NCI-H2171 (cell line): ENCODE measurements around the gene LMAN1L.
"Not testable (repeated sequence)": the region's sequence is repeated elsewhere in the genome, so short reads cannot be mapped to it uniquely, and the experiment has no call there.

Source experiments
- DNase-seq: peaks from one replicate; lab custom pipeline; 2025; lab: John Stamatoyannopoulos, UW

LMAN1L gene

DNA sequence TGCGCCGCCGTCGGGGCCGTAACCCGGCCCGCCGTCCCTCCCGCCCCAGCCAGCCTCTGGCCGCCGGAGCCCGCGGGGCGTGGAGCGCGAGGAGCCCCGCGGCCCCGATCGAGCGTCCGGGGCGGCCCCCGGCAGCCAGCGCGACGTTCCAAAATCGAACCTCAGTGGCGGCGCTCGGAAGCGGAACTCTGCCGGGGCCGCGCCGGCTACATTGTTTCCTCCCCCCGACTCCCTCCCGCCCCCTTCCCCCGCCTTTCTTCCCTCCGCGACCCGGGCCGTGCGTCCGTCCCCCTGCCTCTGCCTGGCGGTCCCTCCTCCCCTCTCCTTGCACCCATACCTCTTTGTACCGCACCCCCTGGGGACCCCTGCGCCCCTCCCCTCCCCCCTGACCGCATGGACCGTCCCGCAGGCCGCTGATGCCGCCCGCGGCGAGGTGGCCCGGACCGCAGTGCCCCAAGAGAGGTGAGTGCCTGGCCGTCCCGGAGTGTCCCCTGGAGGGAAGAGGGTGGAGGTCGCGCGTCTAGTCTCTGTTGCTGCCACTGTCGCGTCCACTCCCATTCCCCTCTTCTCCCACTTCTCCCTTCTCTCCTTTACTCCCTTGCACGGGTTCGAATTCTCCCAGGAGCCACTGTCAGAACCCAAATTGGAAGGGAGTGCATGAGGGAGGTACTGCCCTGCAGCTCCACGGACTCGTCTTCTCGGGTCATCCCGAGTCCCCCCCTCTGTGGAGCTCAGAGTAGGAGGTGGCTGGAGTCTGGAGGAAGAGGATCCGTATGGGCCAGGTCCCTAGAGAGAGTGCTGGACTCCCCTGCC, 30.2 kb upstream of the LMAN1L start:
- DNase-seq: no peak

DNA sequence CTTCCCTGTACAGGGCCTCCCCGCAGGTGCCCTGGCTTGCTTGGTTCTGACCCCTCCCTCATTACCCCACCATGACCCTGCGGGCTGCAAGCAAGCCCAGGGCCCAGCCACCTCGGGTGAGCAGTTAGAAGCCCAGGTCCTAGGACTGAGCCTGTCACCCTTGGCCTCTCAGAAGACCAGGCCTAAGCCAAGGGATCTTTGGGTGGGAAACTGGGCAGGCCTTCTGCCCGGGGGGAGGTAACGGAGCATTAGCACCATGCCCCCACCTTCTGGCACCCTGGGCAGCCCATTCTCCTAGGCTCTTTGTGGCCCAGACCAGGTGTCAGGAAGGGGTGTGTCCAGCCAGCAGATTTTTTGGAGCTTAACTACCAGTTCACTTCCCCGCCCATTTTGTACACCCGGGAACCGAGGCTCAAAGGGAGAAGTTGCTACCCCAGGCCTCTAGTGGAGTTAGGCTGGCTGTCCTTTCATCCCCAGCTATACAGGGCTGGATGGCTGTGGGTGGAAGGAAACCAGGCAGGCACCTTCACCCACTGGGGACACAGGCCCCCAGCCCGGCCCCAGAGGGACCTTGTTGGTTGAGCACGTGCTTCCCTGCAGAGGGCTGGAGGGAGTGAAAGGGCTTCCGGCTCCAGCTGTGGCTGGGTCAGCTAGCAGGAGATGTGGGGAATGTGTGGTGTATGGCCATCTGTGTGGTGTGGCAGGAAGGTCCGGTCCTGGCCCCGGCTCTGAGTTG, 29.4 kb upstream of the LMAN1L start:
- no peak for DNase-seq

DNA sequence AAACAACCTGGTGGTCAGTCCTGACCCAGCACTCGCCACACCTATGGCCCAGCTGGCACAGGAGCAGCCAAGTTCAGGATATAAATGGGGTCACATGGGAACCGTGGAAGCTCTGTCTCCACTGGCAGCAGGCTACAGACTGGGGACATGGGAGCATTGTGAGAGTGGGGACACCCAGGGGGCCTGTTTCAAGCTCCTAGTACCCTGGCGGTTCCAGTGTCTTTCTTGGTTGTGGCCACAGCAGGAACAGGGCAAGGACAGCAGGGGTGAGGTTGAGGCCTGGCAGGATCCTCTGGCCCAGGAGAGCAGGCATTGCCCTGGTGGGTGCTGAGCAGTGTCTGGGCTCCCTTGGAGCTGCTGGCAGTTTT, 28.8 kb upstream of the LMAN1L start:
- DNase-seq: no peak

DNA sequence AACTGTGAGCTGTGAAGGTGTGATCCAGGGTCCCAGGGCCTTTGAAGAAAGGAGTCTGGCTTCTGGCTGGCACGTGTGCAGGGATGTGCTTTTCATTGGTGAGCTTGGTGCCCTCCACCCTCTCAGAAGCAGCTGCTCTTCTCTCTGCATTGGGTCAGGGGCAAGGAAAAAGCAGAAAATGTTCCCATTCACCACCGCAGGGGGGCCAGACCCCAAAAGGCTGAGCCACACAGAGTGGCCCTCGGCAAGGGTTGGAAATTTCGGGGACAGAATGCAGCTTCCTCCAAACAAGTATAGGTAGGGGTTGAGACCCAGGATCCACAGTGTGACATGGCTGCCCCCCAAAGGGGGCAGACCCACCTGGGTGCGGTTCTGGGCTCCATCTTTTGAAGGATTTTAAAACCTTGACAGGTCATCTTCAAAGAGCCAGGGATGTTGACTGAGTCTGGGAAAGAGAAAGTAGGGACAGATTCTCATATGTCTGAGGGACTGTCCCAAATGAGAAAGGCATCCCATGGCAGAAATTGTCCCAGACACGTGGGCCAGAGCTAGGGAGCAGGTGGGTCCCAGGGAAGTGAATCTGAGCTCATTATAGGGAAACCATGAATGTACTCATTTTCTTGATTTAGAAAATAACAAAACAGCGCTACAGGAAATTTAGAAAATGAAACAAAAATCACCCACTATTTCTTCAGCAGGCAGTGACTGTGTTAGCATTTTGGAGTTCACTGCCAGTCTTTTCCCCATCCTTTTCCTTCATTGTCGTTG, 28.0 kb upstream of the LMAN1L start:
- DNase-seq: no peak

DNA sequence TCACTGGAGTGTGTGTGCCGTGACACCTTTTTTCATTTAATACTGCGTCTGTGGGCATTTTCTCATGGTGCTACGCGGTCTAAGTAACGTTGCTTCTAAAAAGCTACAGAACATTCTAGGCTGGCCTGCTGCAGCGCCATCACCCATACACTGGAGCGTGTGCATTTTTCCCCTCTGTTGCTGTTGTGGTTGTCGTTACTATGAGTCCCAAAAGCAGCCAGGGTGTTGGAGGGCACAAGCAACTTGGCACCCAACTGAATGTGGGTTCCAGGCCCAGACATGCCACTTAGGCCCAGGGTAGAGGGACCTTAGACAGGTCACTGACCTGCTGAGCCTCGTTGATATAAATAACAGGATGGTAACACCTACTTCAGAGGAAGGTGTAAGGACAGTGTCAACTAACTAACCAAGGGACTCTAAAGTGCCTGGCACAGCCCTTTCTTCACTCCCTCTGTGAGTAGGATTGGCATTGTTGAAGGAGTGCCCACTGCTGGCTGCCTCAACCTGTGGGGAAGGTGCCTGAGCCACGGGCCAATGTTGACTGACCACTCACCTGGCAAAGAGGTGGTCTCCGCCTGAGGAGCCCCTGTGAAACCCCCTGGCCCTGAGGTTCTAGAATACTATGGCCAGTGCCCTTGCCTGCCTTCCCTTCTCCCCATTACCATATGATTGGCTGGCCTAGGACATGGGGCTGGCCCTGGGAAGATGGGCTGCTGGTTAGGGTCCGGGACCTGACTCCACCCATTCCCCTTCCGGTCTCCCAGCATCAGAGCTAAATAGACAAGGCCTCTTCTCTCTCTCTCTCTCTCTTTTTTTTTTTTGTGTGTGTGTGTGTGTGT, 27.2 kb upstream of the LMAN1L start:
- DNase-seq: no peak

DNA sequence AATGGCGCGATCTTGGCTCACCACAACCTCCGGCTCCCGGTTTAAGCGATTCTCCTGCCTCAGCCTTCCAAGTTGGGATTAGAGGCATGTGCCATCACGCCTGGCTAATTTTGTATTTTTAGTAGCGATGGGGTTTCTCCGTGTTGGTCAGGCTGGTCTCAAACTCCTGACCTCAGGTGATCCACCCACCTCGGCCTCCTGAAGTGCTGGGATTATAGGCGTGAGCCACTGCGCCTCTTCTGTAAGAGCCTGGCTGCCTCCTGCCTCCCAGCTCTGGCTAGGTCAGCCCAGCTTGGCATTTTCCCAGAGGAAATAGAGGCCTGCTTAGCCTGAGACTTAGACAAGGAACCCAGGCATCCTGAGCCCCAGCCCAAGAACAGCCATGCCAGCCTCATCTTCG, 26.6 kb upstream of the LMAN1L start:
- DNase-seq: not testable (repeated sequence)

DNA sequence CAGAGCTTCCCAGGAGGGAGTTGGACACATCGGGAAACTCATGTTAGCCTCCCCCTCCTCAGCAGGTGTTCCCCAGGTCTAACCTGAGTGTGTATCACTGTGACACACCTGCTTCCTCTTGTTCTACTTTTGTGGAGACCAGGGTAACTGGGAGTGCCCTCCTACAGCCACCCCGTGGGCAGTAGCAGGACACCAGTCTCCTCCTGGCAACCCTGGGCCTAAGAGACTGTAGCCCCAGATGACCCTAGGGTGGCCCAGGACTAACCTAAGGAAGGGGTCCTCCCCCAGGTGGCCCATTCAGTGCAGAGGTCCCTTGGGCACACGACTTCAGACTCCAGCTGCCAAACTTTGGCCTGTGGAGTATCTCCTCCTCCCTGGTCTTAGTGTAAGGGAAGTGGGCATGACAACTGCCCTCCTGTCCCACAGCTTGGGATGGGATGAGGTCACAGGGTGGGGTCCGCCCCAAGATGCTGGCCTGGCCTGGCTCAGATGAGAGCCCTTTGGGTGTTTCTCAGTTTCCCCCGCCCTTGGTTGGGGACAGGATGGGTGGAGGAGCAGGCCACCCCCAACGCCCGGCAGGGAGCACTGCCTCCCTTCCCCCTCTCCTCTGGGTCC, 26.0 kb upstream of the LMAN1L start:
- DNase-seq: no peak

DNA sequence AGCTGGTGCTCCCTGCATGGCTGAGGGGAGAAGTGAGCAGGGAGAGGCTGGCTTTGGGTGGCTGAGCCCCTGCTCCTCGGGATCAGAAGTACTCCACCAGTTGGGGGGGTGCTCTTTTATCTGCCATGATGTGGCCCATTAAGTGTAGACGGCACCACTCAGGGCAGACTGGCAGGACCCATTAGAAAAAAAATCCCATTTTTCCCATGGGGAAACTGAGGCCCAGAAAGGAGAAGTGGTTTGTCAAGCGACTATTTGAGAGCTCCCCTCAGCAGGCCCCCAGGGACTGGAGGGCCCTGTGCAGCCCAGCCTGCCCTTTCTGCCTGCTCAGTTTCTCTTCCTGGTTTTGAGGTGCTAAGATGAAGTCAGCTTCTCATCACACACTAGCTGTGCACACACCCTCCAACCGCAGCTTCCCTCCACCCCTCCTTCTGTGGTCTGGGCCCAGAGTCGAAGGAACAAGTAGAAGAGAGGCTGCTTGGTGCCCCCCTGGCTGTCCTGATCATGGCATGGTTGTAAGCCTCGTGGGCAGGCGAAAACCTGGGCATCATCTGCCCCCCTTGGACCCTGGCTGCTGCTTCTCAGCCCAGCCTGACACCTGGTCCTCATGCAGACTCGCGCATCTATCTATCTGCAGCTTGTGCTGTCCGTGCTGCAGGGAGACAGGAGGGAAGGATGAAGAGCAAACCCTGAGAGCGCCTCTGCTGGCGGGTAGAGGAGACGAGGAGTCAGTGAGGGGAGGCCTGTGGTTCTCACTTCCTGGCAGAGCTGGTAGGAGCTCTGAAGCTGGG, 25.2 kb upstream of the LMAN1L start:
- DNase-seq: no peak

DNA sequence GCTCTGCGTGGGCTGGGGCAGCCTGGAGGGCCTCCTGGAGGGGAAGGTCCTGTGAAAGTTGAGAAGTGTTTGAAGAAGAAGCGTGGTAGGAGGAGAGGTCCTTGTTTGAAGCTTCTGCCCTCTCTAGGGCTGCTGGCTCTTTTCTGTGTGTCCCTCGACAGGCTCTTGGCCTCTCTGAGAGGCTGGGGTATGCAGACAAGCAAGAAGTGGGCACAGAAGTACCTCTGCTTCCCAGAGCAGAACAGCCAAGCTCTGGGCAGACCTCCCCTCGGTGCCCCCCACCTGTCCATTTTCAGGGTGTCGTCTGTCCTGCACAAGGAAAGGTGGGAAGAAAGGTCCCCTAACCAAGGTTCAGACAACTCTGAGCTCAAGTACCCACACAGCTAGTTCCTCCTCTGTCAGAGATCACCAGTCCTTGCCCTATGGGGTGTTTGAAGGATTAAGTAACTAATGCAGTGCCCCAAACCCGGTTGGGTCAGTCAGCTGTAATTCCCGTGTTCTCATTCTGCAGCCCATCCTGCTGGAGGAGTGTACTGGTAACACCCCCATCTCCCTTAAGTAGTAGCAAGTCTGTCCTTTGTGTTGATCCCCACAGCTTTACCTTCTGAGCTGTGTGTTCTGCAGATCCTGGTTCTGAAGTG, 24.5 kb upstream of the LMAN1L start:
- DNase-seq: no peak

DNA sequence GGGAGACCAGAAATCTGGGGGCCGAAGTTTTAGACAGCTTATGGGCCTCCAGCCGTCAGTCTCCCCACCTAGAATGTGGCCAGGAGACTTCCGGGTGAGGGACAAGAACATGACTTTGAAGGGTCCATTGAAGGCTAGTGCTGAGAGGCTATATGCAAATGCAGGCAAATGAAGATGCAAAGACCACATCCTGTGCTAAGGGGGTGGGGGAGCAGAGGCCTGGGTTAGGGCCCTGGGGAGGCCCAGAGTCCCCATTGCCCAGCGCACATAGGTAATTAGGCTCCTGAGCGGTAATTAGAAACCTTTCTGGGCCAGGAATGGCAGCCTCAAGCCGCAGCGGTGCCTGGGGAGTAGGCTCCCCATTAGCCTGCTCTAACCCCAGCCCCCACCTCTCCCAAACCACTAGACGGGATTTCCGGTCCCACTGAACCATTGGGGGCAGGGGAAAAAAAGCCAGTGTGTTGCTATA, 23.9 kb upstream of the LMAN1L start:
- no peak for DNase-seq

DNA sequence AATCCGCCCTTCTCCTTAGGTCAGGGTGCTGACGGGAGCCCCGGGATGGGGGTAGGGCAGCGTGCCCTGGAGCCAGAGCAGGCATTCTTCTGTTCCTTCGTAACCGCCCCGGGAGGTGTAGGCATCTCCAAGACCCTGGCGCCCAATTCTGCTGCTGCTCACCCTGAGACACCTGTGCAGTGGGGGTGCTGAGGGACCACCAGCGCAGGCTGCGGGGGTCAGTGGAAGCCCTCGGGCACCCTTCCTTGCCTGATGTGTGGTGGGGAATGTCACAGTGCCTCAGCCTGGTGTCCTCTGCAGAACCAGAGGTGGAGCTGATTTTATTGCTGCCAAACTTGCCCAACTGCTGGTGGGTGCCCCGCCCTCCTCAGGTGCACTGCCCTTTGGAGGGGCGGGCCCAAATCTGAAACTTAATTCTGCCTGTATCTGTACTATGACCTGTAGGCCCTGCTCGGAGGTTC, 23.4 kb upstream of the LMAN1L start:
- no peak for DNase-seq

DNA sequence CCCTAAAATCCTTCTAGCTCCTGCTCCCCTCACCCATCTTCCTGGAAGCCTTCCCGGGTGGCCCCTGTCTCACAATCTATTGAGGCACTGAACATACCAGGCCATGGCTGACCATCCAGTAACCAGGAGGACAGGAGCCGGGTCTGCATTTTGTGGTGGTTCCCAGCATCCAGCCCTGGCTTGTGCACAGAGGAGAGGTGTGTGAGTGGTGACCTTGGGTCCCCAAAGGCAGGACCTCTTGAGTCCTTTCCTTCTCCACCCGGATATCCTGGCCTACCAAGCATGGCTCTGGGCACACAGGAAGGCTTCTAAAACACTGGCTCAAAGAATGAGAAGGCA, 22.9 kb upstream of the LMAN1L start:
- DNase-seq: no peak

DNA sequence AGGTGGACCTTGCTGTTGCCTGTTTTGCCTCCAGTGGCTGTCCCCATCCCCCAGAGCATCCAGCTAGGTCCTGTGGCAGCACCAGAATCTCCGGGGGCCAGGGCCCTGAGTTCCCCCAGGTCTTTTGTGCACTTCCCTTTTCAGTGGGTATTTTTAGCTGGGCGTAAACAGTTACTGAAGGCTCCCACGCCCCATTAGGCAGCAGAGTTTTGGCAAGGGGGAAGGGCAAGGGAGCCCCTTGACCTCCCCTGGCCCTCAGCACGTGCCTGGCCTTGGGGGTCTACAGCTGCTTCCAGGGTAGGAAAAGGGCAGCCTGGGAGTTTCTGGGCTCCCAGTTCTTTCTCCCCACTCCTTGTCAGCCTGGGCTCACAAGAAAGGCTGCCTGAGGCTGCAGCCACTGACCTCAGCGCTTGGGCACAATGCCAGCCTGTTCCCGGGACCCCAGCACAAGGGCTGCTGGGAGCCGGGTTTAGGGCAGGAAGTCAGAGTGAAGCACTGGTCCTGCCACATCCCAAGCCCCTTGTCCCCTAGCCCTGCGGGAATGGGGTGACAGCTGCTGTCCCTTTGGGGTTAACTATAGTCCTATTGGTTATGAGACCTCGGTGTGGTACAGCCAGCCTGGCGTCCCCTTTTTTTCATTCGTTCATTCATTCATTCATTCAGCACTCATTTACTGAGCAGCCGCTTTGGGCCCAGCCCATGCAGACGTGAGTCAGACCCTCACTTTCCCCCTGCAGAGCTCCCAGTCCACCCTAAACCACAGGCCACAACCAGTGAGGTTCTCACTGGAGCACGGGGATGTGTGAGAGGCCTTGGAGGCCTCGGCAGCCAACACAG, 22.3 kb upstream of the LMAN1L start:
- no peak for DNase-seq

DNA sequence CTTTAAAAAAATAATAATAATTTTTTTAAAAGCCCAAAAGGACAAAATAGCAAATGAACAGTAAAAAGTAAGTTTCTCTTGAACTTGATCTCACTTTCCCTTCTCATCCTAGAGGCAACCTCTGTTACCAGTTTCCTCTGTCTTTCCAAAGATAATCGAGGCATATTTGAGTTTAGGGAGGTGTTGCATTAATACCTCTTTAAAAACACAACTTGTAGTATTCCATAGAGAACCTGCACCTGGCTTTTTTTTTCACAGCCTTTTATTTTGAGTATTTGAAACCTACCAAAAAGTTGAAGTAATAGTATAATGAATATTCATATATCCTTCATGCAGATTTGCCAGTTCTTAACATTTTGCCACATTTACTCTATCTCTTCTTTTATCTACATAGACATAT, 21.6 kb upstream of the LMAN1L start:
- DNase-seq: no peak

DNA sequence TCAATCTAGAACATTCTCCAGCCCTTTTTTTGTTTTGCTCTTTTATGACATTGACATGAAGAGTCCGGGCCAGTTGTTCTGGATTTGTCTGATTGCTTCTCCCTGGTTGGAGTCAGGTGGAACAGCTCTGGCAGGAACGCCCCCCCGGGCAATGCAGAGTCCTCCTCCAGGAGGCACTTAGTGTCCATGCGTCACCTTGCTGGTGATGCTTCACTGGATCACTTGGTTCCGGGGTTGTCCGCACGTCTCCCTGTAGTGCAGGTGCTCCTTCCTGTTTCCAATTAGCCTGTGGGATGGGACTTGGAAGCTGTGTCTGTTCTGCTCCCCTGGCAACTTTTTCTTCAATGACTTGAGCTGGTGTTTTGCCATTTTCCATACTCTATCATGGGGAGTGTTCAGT, 21.0 kb upstream of the LMAN1L start:
- DNase-seq: no peak

DNA sequence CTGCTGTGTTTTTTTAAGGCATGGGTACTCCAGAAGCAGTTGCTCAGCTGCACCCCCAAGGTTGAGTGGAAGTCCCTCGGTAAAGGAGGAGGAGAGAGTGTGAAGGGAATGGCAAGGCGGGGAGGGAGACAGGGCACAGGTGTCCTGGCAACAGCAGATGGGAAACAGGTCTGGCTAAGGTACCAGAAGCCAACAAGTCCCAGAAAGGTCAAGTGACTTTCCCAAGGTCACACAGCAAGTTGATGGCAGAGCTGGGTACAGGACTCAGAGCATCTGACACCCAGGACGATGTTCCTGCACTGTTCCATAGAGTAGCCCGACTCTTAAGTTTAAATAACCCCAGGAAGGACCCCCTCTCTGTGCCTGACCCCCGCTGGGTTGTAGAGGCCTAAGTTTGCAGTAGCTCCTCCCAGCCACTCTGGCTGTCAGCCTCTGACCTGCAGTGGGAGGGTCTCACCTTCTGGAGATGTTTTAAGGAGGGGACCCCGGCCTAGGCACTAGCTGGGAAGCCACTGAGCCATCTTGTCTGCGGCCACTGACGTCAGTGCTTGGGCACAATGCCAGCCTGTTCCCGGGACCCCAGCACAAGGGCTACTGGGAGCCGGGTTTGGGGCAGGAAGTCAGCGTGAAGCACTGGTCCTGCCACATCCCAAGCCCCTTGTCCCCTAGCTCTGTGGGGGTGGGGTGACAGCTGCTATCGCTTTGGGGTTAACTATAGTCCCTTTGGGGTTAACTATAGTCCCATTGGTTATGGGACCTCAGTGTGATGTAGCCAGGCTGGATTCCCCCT, 20.2 kb upstream of the LMAN1L start:
- DNase-seq: no peak

DNA sequence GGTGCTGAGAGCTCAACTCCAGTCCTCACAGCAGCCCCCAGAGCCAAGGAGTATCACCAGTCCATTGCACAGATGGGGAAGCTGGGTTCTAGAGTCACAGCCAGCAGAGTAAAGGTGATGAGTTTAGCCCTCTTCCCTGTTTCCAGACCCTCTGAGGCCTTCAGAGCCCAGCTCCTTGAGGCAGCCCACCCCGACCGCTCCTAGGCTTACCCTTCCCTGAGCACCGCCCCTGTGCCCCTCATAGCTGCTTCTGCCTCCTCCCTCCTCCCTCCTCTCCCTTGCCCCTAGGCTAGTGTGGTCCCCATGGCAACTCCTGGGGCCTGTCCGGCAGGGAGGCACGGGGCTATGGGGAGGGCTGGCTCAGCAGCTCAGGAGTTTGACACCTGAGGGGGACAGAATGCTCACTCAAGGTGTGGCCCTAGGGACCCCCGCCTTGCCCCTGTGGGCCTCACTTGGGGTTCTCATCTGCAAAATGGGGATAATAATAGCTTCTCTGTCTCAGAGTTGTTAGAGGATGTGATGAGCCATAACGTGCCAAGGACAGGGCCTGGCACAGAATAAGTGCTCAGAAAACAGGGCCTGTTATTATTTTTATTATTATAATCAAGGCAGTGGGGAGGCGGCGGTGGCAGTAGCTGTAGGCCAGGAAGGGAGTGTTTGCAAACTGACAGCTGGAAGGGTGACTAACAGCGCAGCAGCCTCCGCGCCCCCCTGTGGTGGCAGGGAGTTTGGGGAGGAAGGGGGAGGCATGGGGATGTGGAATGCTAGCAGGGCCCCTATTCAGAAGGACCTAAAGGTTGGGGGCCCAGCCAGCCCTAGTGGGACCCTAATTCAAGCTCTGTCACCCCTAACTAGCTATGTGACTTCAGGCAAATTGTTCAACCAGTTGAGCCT, 19.3 kb upstream of the LMAN1L start:
- DNase-seq: no peak
